Activated CD8-positive, alpha-beta memory T cell treated with anti-CD3 and anti-CD28 coated beads, Interleukin-2, amount 50 U/mL, for 48 hours (primary cell): ENCODE data around the gene PAX8.
A peak's percentile ranks its signal among the peaks of the same experiment; 100 is the strongest.

Source experiments
- DNase-seq: peaks from one replicate; pipeline ENCODE4 v3.0.0-alpha.2; 2020

Gene PAX8

GRCh38 chr2:113179446-113180045, 99.2 kb downstream of the PAX8 start:
- no peak for DNase-seq

DNA sequence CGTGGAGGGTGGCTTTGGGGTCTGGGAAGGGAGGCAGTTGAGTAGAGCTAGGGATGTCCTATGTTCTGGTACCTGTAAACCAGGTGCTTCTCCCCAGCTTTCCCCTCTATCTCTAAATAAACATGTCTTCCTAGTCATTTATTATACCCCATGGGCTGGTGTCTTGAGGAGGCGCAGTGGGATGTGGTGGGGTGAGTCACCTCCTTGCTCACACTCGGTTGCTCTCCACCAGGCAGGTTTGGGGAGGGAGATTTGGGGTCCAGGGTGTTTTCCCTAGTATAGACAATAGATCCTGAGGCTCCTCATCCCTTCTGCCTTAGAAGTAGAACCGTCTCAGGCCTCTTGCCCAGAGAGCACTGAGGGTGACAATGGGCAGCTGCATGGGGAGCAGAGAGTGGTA, 99.8 kb downstream of the PAX8 start:
- no peak for DNase-seq

DNA sequence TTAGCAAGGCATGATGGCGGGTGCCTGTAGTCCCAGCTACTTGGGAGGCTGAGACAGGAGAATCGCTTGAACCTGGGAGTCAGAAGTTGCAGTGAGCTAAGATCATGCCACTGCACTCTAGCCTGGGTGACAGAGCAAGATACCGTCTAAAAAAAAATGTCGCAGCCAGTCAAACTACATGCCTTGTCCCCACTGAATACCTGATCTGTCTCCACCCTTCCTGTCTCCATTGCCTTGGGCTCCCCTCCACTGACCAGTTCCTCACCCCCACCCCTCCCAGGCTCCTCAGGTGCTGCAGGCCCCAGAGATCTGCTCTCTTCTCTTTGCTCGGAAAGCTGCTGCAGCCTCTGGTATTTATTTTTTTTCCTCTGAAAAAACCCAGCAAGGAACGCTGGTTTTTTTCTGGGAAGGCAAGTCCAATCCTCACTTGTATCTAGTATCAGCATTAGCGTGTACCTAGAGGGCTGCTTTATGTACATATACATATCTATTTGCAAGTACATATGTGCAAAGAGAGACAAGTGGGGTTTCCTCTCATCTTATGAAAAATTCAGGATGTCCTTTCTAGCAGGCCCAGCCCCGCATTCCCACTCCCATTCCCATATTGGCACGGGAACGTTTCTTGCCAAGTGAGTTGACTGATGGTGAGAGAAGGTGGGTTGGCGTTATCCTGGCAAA, 100.5 kb downstream of the PAX8 start:
- DNase-seq: no peak

GRCh38 chr2:113176696-113177355, 101.9 kb downstream of the PAX8 start:
- DNase-seq: no peak

DNA sequence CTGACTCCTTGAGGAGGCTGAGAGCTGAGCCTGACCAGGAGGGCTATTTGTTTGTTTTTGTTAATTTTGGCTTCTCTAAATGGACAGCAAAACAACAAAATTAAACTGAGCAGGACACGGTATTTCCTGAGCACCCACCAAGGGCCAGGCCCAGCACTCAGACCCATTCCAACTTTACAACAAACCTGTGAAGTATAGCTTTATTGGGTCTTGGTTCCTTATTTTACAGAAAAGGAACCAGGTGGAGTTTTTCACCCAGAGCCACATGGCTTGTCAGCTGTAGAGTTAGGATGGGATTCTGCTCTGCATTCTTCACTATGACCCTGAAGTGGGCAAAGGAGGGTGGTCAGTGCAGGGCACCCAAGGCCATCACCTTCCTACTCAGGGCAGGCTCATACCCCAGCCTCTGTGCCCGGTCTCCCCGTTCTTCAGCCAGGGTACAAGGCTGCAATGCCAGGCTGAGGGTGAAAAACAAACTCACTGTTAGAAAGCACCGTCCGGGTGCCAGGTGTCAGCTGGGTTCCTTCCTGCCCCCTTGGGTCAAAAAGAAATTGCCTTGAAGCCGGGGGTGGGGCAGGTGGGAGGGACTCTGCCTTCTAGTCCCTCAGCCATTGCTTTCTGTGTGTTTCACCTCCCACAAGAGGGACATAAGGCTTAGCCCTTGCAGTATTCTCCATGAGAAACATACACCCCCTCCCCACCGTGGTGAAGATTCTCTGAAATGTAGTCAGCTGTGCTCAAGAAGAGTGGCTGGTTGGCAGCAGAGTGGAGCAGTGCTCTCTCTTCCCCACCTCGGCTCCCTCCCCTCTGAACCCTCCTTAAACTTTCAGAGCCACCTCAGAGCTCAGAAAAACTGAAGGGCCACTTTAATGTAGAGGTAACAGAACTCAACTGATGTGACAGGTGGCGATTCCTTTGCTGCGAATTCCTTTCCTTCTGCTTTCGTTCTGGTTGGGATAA, 102.7 kb downstream of the PAX8 start:
- DNase-seq: no peak

DNA sequence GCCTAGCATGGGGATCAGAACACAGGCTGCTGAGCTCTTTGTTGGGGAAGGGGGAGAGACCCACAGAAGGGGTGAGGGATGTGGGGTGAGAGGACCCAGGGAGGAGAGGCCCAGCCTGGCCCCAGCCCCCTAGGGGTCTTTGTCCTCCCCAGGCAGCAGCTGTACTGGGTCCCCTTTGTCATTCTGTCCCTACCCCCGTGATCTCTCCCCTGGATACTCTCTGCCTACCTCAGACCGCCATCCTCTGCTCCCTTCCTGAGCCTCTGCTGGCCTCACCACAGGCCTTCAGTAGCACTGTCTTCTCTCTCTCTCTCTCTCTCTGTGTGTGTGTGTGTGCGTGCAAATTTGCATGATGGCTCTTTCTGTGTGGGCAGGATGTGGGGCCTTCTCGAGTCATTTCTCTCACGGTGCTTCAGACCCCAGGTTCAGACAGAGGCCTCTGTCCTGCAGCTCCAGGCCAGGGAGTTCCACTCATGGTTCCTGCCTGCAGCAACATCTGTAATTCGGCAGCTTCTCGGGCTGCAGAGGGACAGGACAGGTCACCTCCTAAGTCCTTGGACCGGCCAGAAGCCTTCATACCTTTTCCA, 103.6 kb downstream of the PAX8 start:
- peak; percentile 79 for DNase-seq

GRCh38 chr2:113174376-113174750, 104.4 kb downstream of the PAX8 start:
- DNase-seq: no peak

- DNase-seq: peak; percentile 89
Observed at GRCh38 chr2:113173542-113174375, 105.0 kb downstream of the PAX8 start, which contains the start of gene PSD4. Gene PSD4, plus strand, starts transcription at chr2:113173971. Its CDS starts 8,486 bp downstream, at chr2:113182457.

- no peak for DNase-seq
Observed at GRCh38 chr2:113172721-113173541, 105.8 kb downstream of the PAX8 start.

- peak; percentile 46 for DNase-seq
Observed at GRCh38 chr2:113171334-113172075, 107.2 kb downstream of the PAX8 start.

- peak; percentile 43 for DNase-seq
Observed at GRCh38 chr2:113169586-113169985, 109.1 kb downstream of the PAX8 start.

DNA sequence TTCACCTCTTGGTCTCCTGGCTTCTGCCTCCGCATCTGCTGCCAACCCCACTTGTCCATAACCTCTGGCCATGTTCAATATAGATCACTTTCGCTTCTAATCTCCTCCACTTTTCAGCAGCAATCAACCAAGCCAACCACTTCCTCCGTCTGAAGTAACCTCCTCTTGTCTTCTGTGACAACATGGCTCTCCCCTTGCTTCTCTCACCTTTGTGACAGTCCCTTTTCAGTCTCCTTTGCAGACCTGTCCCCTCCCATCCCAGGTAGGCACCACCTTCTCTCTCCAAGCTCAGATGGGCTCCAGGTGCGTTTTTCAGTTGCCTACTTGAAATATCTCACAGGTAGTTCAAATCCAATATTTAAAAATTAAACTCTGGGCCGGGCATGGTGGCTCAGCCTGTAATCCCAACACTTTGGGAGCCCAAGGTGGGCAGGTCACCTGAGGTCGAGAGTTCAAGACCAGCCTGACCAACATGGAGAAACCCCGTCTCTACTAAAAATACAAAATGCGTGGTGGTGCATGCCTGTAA, 109.7 kb downstream of the PAX8 start:
- DNase-seq: peak; percentile 52

DNA sequence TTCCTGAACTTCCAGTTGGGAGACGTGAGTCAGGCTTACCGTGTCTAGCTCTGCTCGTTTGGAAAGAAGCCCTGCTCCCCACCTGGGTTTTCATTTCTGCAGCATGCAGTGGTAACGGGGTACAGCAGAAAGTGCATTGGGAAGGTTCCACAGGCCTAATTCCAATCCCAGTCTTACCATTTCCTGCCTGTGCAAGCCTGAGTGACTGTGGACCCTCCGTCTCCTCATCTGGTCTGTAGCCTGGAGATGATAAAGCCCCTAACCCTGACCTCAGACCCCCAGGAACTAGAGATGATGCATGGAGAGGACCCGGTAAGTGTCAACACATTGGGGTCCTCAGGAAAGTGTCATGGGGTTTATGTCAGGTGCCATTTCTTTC, 110.8 kb downstream of the PAX8 start:
- peak; percentile 51 for DNase-seq

DNA sequence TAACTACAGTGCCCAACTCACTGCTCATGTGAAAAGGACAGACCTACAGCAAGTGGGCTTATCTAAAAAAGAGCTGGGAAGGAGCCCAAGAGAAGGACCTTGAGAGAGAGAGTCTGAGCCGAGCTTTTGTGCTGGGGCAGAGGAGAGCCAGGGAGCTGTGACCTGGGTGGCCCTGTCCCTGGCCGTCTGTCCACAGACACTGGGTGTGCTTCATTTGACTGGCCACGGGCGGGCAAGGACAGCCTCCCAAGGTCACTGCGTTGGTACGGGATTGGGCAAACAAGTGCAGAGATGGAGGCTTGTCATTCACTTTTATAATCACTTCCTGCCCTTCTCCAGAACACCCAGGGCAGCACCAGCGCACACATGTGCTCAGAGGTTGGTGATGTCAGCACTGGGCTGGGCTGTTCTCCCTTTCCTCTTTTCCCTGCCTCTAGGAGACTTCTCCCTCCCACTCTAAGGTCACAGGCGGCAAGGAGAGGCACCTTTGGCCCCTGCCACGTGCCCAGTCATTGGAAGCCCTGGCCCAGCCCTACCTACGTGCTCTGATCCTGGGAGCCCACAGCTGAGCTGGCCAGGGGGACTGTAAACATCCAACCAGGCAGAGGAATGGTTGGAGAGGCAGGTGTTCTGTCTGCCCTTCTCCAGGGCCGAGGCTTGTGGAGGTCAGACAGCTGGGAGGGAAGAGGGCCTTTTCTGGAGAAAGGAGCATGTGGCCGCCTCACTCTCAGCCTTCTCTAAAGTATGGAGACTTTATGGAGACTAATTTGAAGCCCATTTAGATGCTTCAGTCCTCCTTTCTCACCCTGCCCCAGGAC, 111.4 kb downstream of the PAX8 start:
- peak; percentile 69 for DNase-seq

DNA sequence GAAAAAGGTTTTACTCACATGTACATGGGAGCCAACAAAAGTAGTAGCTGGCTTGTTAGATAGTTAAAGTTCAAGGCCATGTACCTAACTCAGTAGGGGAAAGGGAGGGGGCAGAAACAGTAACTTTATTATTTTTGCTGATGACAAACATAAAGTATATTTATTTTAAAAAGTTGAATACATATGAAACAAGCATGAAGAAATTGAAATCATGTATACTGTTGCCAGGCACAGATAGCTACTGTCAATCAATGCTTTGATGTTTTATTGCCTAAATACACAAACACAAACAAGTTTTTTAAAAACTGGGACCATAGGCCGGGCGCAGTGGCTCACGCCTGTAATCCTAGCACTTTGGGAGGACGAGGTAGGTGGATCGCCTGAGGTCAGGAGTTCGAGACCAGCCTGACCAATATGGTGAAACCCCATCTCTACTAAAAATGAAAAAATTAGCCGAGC, 112.5 kb downstream of the PAX8 start:
- peak; percentile 37 for DNase-seq
